GM19035 (cell line): ENCODE data around the gene GPA33.

Experiments
- ATAC-seq: cut with Tn5 transposase; IDR thresholded peaks from one replicate; pipeline ENCODE4 v1.9.1; 2021; ENCODE audit not compliant: unreplicated experiment

Gene GPA33, protein sequence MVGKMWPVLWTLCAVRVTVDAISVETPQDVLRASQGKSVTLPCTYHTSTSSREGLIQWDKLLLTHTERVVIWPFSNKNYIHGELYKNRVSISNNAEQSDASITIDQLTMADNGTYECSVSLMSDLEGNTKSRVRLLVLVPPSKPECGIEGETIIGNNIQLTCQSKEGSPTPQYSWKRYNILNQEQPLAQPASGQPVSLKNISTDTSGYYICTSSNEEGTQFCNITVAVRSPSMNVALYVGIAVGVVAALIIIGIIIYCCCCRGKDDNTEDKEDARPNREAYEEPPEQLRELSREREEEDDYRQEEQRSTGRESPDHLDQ

DNA sequence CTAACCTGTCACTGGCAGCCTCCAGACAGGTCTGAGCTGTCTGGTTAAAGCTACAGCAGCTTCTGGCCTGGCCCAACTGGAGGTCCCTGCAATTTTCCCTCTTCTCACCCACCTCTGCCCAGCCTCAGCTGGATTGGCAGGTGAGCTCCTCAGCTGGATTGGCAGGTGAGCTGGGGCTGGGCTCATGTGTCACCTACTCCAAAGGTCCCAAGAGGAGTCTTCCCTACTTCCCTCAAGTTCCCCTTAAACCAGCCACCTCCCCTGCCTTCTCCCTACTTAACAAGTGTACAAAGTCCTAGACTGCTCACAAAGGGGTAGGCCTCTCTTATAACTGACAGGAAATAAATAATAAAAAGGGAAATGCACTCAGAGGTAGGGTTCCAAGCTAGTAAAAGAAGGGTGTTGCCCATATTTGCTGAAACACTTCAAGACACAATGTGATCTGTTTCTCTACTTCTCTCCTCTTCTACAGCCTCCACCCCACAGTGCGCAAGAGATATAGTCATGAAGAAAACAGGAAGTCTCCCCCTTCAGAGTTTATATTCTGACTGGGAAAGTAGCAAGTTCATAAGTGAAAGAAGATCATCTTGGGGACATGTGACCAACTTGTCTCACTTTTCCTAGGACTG is at the start of gene GPA33:
TSS of gene GPA33 (minus strand) at position 64 of the 629 bp plus-strand sequence. CDS start 90 bp downstream, outside the sequence.
- ATAC-seq, result peak; percentile 68

DNA sequence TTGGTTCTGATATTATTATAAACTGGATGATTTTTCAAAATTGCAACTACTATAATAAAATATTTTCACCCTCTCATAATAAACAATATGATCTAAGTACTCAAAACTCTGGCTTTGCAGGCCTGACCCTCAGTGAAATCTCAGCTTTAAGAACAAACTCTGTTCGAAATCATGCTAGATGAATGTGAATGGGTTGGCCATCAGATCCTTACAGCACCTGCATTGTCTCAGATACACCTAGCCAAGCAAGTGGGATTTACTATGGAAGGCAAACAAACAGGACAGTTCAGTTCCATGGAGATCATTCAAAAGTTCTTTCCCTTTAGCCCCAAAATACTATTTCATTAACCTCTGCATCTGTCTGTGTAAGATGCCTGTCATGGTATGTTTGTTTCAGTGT is 48.5 kb upstream of the GPA33 start:
- ATAC-seq, result no peak

DNA sequence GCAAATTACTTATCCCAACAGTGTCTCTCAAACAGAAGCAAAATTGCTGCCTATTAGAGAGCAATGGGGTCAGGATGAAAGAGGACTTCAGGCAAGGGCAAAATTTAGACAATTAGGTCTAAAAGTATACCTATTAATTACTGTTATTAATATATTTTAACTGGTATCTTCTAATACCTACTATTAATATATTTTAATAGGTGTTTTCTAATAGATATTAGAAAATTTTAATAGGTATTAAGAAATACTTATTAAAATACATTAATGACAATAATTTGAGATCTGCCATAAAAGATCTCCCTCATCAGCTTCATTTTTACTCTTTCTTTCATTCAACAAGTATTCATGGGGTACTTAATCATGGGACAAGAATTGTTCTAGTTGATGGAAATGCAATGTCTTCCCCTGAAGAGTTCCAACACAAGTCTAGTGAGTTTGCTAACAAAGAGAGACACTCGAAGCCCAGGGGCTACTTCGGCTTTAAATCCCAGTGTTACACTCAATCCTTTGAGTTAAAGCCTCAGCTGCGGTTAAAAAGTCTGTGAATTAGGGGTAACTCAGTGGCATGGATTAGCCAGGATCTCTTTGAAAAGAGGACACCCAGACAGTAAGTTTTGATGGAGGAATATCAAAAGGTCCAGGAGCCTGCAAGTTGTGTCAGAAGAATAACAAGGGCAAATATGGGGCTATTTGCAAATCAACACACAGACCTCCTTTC is 47.8 kb upstream of the GPA33 start:
- ATAC-seq, result no peak

DNA sequence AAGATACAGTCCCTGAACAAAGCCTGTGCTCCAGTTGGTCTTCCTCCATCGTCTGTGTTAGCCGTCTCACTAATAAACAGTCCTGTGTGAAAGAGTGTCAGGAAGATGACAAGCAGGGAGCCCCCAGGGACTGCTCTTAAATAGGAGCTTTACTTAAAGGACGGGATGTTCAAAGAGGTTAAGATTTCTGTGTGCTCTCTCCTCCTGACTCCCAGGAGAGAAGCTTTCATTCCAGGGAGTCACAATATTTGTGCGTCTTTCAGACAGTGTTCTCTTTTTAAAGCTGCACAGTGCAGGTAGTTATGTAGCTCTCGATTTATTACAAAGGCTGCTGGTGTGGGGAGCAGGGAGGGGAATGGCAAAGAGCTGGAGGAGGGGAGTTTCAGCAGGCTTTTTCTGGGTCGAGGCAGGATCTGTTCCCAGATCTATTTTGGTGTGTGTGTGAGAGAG is 47.2 kb upstream of the GPA33 start:
- no peak for ATAC-seq

DNA sequence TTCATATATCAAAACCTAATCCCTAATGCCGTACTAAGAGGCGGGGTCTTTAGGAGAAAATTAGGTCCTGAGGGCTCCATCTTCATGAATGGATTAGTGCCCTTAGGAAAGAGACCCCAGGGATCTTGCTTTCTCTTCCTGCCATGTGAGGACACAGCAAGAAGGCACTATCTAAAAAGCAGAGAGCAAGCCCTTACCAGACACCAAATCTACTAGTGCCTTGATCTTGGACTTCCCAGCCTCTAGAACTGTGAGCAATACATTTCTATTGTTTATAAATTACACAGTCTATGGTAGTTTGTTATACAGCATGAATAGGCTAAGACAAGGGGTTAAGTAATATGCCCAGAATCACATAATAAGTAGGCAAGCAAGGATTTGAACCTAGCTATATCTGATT is 46.6 kb upstream of the GPA33 start:
- no peak for ATAC-seq

DNA sequence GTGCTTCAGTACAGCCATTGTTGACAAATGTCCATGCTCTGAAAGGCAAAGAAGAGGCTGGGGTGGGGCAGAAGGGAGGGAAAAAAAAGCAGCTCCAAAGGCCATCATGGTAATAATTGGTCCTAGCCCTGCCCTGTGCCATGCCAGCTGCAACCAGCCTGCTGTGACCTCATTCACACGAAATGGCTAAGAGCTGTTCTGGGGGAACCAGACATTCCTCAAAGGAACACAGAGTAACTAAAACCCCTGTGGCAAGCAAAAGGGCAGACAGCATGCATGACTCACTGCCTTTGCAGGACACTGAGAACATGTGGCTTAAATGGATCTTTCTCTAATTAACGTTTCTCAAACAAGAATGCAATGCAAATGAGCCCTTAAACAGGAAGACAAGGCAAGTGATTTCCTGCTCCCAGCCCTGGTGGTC is 46.0 kb upstream of the GPA33 start:
- no peak for ATAC-seq

DNA sequence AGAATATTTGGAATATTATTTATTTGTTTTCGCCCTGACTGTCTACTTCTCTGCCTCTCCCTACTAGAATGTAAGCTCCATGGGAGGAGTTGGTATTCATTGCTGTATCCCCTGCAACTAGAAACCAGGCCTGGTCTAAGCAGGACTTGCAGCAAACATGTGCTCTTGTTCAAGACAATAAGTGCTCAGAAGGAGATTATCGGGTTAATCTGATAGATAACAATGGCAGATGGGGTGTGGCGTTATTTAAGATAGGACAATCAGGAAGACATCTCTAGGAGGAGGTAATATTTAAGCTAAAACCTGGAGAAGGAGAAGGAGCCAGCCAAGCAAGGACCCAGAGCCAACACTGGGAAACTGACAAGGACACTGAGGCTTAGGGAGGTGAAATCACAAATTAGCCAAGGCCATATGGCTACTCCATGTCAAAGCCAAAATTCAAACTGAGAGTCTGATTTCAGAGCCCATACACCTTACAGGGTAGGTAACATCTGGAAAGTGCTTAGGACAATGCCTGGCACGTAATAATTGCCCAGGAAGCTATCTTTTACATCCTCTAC is 45.2 kb upstream of the GPA33 start:
- no peak for ATAC-seq

DNA sequence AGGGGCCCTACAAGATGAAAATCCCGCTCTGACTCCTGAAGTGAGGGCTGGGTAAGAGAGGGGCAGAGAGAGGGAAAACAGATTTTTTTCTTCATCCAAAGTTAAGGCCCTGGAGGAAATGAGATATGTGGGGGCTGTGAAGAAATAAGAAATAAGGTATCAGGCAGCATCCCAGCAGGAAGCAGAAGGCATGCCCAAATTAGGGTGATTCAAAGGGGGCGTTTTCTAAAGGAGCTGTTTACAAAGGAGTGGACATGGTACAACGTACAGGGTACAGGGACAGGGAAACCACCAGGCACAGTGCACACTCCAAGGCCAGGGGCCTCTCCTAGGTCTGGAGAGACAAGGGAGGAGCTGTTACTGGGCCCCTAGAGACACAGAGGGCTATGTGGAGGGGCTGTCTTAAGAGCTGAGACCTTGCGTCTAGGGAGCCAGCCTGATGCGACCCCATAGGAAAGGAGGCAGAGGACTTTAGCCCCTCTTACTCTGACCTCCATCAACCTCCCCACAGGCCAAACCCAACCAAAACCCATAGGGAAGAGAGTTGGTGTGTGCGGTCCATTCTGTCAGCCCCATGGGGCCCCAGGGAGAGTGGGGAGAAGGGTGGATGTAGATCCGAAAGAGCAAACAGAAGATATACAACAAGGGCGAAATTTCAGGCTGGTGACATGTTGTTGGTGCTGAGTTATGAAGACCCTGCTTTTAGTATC is 42.3 kb upstream of the GPA33 start:
- no peak for ATAC-seq

DNA sequence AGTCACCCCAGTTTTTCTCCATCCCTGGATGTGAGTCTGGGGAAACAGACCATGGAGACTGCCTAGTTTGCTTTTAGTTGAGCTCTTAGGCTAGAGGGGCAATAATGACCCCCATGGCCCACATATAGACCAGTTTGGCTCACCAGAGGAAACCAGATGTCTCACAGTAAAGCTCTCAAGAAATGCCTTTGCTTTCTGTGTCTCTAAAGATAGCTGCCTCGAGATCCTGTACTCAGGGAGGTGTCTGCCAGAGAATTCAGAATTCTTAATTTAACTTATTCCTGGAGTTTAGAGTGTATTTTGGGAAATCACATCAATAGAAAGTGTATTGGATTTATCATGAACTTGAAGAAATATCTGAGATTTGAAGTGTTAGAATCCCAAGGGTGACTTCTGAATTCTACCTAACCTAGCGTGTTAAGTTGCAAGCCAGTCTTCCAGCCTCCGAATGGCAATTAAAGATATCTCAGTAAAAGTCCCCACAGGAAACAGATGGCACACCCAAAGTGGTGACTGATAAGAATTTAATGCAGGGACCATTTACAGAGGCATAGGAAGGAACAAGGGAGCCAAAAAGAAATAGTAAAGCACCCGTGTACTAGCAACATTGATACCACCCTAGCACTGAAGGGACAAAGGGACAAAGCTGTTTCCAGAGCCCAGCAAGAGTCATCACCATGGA is 40.8 kb upstream of the GPA33 start:
- ATAC-seq, result no peak

DNA sequence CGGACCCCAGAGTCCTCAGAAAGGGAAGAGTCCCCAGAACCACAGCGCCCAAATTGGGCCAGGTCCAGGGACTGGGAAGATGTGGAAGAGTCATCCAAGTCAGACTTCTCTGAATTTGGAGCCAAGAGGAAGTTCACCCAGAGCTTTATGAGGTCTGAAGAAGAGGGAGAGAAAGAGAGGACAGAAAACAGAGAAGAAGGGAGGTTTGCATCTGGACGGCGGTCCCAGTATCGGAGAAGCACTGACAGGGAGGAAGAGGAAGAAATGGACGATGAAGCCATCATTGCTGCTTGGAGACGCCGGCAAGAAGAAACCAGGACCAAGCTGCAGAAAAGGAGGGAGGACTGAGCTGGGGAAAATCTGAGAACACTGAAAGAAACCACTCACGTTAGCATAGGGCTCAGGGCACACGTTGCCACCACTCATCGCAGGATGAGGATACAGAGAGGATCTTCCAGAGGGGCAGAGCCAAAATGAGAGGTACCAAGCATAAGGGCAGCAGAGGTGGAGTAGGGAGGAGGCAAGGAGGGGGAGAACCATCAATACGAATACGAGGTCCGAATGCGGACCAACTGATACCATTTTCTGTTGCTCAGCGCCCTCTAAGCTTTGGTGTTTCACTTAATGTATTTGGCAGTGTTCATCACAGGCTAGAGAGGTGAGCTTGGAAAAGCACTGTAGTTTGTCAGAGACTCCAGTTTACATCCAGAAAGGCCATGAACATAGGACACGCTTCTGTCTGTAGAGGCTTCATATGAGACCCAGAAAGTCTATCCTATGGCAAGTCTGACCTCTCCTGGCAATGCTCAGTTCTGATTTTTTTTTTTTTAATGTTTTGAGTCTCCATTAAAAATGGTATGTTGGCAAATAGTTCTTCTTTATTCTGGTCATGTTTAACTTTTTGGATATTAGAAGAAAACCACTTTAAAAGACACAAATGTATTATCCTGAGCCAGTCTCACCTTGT is 38.4 kb upstream of the GPA33 start:
- ATAC-seq, result no peak

DNA sequence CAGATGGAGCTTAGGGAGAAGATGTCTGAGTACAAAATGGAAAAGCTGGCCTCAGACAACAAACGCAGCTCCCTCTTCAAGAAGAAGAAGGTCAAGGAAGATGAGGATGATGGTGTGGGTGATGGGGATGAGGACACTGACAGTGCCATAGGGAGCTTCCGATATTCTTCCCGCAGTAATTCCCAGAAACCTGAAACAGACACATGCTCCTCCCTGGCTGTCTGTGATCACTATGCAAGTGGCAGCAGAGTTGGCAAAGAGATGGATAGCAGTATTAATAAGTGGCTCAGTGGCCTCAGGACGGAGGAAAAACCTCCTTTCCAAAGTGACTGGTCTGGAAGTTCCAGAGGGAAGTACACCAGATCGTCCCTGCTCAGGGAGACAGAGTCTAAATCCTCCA is 37.5 kb upstream of the GPA33 start:
- ATAC-seq, result no peak

DNA sequence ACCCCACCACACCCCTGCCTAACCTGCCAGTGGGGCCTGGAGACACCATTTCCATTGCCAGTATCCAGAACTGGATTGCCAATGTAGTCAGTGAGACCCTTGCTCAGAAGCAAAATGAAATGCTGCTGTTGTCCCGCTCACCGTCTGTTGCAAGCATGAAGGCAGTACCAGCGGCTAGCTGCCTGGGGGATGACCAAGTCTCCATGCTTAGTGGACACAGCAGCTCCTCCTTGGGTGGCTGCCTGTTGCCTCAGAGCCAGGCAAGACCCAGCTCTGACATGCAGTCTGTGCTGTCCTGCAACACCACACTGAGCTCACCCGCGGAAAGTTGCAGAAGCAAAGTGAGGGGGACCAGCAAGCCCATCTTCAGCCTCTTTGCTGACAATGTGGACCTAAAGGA is 37.1 kb upstream of the GPA33 start:
- no peak for ATAC-seq

DNA sequence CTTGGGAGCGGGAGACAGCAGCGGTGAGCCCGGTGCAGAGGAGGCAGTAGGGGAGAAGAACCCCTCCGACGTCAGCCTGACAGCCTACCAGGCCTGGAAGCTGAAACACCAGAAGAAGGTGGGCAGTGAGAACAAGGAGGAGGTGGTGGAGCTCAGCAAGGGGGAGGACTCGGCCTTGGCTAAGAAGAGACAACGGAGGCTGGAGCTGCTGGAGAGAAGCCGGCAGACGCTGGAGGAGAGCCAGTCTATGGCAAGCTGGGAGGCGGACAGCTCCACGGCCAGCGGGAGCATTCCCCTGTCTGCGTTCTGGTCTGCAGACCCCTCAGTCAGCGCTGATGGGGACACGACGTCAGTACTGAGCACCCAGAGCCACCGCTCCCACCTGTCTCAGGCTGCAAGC is 36.6 kb upstream of the GPA33 start:
- ATAC-seq, result no peak

DNA sequence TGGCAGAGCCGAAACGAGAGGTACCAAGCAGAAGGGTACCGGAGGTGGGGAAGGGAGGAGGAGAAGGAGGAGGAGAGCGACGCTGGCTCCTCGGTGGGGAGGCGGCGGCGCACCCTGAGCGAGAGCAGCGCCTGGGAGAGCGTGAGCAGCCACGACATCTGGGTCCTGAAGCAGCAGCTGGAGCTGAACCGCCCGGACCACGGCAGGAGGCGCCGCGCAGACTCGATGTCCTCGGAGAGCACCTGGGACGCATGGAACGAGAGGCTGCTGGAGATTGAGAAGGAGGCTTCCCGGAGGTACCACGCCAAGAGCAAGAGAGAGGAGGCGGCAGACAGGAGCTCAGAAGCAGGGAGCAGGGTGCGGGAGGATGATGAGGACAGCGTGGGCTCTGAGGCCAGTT is 36.1 kb upstream of the GPA33 start:
- ATAC-seq, result no peak

DNA sequence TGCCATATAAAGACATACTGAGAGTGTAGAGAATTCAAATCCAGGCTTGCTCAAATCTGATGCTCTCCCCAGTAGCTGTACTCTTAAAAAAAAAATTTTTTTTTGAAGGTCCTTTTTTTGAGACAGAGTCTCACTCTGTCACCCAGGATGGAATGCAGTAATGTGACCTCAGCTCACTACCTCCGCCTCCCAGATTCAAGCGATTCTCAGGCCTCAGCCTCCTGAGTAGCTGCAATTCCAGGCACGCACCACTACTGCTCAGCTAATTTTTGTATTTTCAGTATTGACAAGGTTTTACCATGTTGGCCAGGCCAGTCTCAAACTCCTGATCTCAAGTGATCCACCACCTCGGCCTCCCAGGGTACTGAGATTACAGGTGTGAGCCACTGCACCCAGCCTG is 32.4 kb upstream of the GPA33 start:
- ATAC-seq, result no peak

DNA sequence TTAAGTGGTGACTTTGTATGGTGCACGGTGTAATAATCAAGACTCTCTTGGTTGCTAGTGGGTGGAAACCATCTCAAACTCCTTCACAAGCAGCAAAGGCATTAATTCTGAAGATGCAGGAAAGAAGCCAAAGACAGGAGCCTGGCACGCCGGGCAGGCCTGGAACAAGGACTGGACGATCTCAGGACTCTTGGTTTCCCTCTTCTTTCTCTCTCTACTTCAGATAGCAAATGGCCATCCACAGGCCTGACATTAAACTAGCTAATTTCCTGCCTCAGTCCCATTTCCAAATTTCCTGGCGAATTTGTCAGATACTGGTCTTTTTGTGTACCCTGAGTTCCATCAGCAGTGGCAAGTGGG is 31.9 kb upstream of the GPA33 start:
- no peak for ATAC-seq

DNA sequence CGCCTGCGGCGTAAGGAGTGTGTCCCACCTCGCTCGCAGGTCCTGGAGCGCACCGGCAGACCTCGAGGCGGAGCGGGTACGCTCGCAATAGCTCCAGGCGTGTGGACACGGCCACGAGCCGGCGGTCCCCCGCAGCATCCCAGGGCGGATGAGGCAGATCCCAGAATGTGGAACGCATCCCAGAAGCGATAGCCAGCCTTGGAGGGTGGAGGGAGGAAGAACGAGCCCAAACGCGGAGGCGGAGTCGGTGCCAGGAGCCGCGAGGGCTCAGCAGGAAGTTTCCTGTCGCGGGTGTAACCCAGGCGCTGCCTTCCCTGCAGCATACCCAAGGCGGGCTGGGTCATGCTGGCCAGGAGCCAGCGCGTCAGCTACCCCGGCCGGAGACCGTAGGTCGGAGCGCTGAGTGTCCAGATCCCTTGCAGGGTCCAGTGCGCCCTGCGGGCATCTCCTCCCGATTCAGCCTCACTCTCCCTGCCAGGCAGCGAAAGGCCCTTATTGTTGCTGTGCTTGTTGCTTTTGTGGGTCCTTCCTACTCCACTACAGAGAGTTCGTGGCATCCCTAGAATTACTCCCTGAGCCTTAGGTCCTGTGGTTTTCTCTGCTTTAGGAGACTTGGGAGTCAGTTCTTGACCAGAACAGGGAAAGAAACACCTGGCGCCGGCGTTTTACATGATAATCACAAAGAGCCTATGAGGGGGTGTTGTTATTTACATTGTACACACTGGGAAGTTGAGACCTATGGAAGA is 31.4 kb upstream of the GPA33 start:
- ATAC-seq, result no peak

DNA sequence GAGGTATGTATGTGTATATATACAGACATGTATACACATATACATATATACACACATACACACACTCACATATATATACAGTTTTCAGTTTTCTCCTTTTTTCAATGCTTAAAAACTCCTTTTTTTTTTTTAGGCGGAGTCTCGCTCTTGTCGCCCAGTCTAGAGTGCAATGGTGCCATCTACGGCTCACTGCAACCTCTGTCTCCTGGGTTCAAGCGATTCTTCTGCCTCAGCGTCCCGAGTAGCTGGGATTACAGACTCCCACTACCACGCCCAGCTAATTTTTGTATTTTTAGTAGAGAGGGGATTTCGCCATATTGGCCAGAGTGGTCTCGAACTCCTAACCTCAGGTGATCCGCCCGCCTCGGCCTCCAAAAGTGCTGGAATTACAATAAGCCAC is 30.7 kb upstream of the GPA33 start:
- no peak for ATAC-seq

DNA sequence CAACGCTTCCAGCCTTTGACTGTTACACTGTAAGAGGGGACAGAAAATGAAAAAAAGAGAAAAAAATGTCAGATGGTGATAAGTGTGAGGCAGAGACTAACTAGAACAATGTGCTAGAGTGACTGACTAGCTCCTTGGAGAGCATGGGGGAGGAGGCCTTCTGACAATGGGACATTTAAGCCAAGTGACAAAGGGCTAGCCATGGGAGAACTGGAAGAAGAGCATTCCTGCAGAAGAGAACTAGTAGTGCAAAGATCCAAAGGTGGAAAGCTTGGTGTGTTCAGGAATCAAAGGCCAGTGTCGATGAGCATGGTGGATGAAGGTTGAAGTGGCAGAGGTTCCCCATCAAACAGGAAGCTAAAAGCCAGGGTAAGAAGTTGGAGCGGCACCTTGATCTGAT is 29.5 kb upstream of the GPA33 start:
- no peak for ATAC-seq
